ENCODE results near the gene FCGR3A. TPM values are rescaled to one million over a fixed set of nuclear protein-coding genes. Genes with fewer than 3 reads are reported as not detected.
"Not testable (repeated sequence)": the region's sequence is repeated elsewhere in the genome, so short reads cannot be mapped to it uniquely, and the experiment has no call there.

FCGR3A gene
- total RNA-seq: 3.4 TPM

GRCh38 chr1:161549652-161550051 is at the start of gene FCGR3A:
Gene FCGR3A, minus strand, starts transcription at chr1:161549818. Its CDS starts 82 bp downstream, at chr1:161549736.
- no peak for DNase-seq

GRCh38 chr1:161597077-161597476 is 47.5 kb upstream of the FCGR3A start:
- DNase-seq: not testable (repeated sequence)

- not testable (repeated sequence) for DNase-seq
Measured at GRCh38 chr1:161595583-161595982, 46.0 kb upstream of the FCGR3A start.

- DNase-seq: not testable (repeated sequence)
Measured at GRCh38 chr1:161595173-161595572, 45.6 kb upstream of the FCGR3A start.

GRCh38 chr1:161594269-161594984 is 44.8 kb upstream of the FCGR3A start:
- DNase-seq: not testable (repeated sequence)

GRCh38 chr1:161593092-161593755 is 43.6 kb upstream of the FCGR3A start:
- not testable (repeated sequence) for DNase-seq

- not testable (repeated sequence) for DNase-seq
Measured at GRCh38 chr1:161592586-161592985, 43.0 kb upstream of the FCGR3A start.

- DNase-seq: not testable (repeated sequence)
Measured at GRCh38 chr1:161589920-161590319, 40.3 kb upstream of the FCGR3A start.

- DNase-seq: not testable (repeated sequence)
Measured at GRCh38 chr1:161589365-161589764, 39.7 kb upstream of the FCGR3A start.

- DNase-seq: not testable (repeated sequence)
Measured at GRCh38 chr1:161588596-161588995, 39.0 kb upstream of the FCGR3A start.

- DNase-seq: not testable (repeated sequence)
Measured at GRCh38 chr1:161582882-161583281, 33.3 kb upstream of the FCGR3A start.

GRCh38 chr1:161580879-161581537 is 31.4 kb upstream of the FCGR3A start:
- not testable (repeated sequence) for DNase-seq

GRCh38 chr1:161579856-161580507 is 30.4 kb upstream of the FCGR3A start:
- DNase-seq: not testable (repeated sequence)

- DNase-seq: not testable (repeated sequence)
Measured at GRCh38 chr1:161576676-161577075, 27.1 kb upstream of the FCGR3A start.

- not testable (repeated sequence) for DNase-seq
Measured at GRCh38 chr1:161571703-161572102, 22.1 kb upstream of the FCGR3A start.

- not testable (repeated sequence) for DNase-seq
Measured at GRCh38 chr1:161566602-161566960, 17.0 kb upstream of the FCGR3A start.

- not testable (repeated sequence) for DNase-seq
Measured at GRCh38 chr1:161563522-161563921, 13.9 kb upstream of the FCGR3A start.

- DNase-seq: not testable (repeated sequence)
Measured at GRCh38 chr1:161562441-161562840, 12.8 kb upstream of the FCGR3A start.

- peak; percentile 14 for DNase-seq
Measured at GRCh38 chr1:161560960-161561715, 11.5 kb upstream of the FCGR3A start.

- not testable (repeated sequence) for DNase-seq
Measured at GRCh38 chr1:161557506-161558450, 8.2 kb upstream of the FCGR3A start.

Measured in tongue (tissue), 2 donors.